GM06990 (cell line): ENCODE measurements around the gene AUTS2.

ENCODE experiments used
- DNase-seq: peaks from one replicate; pipeline ENCODE4 v3.0.0-alpha.2; 2011; ENCODE audit not compliant: insufficient read length; ENCODE audit errors: extremely low read depth
- H3K27me3 ChIP-seq: replicated peaks from 2 replicates; pipeline ENCODE4 v1.6.0; 2011; ENCODE audit warnings: low read length; ENCODE audit not compliant: control insufficient read depth, insufficient read depth
- H3K36me3 ChIP-seq: 2 replicates; pipeline ENCODE4 v1.5.1; 2011; ENCODE audit warnings: low read length; ENCODE audit not compliant: control insufficient read depth, insufficient read depth
- H3K4me3 ChIP-seq: replicated peaks from 2 replicates; pipeline ENCODE4 v1.5.1; 2011; ENCODE audit warnings: low read depth, mild to moderate bottlenecking, control low read depth, low read length
- CTCF ChIP-seq: IDR thresholded peaks from 2 replicates; pipeline ENCODE4 v1.5.1; 2011; ENCODE audit warnings: low read length, control low read depth, mild to moderate bottlenecking, inconsistent platforms; ENCODE audit not compliant: insufficient read depth, poor library complexity, severe bottlenecking

AUTS2 gene

DNA sequence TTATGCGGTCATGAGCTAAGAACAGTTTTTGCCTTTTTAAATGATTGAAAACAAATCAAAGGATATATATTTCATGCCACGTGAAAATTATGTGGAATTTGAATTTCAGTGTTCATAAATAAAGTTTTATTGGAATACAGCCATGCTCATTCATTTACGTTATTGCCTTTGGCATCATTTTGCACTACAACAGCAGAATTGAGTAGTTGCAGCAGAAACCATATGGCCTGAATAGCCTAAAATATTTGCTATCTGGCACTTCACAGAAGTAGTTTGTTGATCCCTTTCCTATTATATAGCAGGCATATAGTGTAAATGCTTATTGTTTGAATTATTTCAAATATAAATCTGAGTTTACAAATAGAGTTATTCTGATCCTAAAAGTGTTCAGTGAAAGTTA is 59.7 kb downstream of the AUTS2 start:
- no peak overlapping the region for H3K4me3 ChIP-seq
- H3K36me3 ChIP-seq: no peaks in the 10 kb centered on the region
- no peaks in the 10 kb centered on the region for H3K27me3 ChIP-seq
- no peak for TF ChIP-seq CTCF
- no peak for DNase-seq

- DNase-seq: no peak
- H3K27me3 ChIP-seq: no peaks in the 10 kb centered on the region
- no peak for TF ChIP-seq CTCF
- no peak overlapping the region for H3K4me3 ChIP-seq
- H3K36me3 ChIP-seq: no peaks in the 10 kb centered on the region
Observed at GRCh38 chr7:69659983-69660382, 61.7 kb downstream of the AUTS2 start.

DNA sequence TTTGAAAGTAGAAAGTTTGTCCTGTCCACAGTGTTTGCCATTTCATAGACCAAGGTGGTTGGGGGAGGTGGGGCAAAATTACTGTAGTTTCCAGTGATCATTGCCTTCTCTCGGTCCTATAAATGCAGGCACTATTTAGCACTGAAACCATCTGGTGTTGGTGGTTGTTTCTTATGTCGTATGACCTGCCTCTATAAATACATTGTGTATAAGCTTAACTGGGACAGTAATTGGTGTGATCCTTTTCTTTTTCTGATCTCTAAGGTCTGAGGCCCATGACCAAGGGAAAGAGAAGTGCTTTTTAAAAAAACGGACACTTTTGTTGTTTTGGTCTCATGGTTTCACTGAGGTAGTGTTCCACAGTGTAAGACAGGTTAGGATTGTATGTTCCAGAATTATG is 63.1 kb downstream of the AUTS2 start:
- TF ChIP-seq CTCF: no peak
- DNase-seq: no peak
- Histone ChIP-seq H3K27me3 (no peaks in the 10 kb centered on the region), H3K4me3 (no peak overlapping the region), H3K36me3 (no peaks in the 10 kb centered on the region)

DNA sequence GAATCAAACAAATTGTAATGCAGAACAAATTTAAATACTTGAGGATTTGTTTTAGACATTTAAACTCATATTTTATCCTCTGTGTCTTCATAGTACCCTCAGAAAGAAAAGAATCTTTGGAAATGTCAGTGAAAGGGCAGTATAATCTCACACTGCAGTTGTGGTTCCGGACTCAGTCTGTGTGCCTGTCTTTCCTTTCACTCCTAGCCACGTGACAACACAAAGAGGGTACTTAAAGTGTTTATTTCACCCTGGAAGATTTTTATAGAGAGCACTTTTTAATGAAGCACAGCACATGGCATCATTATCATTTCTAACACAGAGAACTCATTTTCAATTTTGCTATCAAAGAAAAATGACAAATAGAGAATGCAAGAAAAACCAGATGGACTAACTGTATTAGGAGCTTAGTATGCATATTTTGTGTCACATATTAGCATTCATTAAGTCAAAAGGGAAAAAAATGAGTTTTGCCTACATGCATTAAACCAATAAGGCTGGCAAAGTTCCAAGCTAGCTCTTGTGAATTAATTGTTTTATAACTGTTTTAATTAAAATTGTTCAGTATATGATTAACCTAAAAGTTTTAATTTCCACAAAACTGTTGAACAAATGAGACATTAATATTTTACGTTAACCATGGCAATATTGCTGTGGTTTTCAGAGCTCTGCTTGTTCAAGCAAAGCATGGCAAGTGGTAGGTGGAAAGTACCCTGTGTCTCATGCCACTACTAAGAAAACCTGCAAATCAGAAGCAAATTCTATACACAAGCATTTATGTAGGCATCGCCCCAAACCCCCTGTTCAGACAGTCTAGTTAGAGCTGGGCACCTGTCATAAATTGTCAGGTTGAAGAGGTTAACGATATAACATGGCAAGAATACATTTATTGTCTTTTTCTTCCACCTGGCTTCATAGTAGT is 65.9 kb downstream of the AUTS2 start:
- TF ChIP-seq CTCF: no peak
- Histone ChIP-seq H3K36me3 (no peaks in the 10 kb centered on the region), H3K27me3 (no peaks in the 10 kb centered on the region), H3K4me3 (no peak overlapping the region)
- DNase-seq: no peak

- no peak overlapping the region for H3K4me3 ChIP-seq
- no peak for DNase-seq
- no peak for TF ChIP-seq CTCF
- no peaks in the 10 kb centered on the region for H3K27me3 ChIP-seq
- H3K36me3 ChIP-seq: no peaks in the 10 kb centered on the region
Observed at GRCh38 chr7:69665369-69665768, 67.1 kb downstream of the AUTS2 start.
